Astrocyte (in vitro differentiated cells and primary cell): ENCODE measurements around the gene CMTM8. TPM values are rescaled to one million over a fixed set of nuclear protein-coding genes. Genes with fewer than 3 reads are reported as not detected.

Experiments used
- DNase-seq: peaks from one replicate; pipeline ENCODE4 v3.0.0-alpha.2; 2010; ENCODE audit warnings: low read depth
- FAIRE-seq: peaks from 2 replicates; lab custom pipeline; 2011; peaks lifted over from hg19 to GRCh38; lab: Jason Lieb, UNC
- H2AFZ ChIP-seq: 2 replicates; pipeline ENCODE4 v1.6.0; 2012; ENCODE audit warnings: low read depth, low read length, inconsistent platforms
- H3K27ac ChIP-seq: 2 replicates; pipeline ENCODE4 v1.5.1; 2011; ENCODE audit warnings: low read depth, low read length, inconsistent platforms
- H3K27me3 ChIP-seq: 2 replicates; pipeline ENCODE4 v1.6.0; 2011; ENCODE audit warnings: low read length, inconsistent platforms; ENCODE audit not compliant: insufficient read depth
- H3K36me3 ChIP-seq: 2 replicates; pipeline ENCODE4 v1.5.1; 2011; ENCODE audit warnings: low read length, inconsistent platforms; ENCODE audit not compliant: insufficient read depth
- H3K4me1 ChIP-seq: 2 replicates; pipeline ENCODE4 v1.5.1; 2011; ENCODE audit warnings: low read length, inconsistent platforms; ENCODE audit not compliant: insufficient read depth
- H3K4me2 ChIP-seq: 2 replicates; pipeline ENCODE4 v1.6.0; 2012; ENCODE audit warnings: low read length, inconsistent platforms
- H3K4me3 ChIP-seq: 2 replicates; pipeline ENCODE4 v1.5.1; 2011; ENCODE audit warnings: low read depth, mild to moderate bottlenecking, low read length, inconsistent platforms; ENCODE audit not compliant: insufficient read depth
- H3K79me2 ChIP-seq: 2 replicates; pipeline ENCODE4 v1.6.0; 2012; ENCODE audit warnings: mild to moderate bottlenecking, low read length, inconsistent platforms; ENCODE audit not compliant: insufficient read depth
- H3K9ac ChIP-seq: 2 replicates; pipeline ENCODE4 v1.6.0; 2012; ENCODE audit warnings: mild to moderate bottlenecking, low read length, inconsistent platforms
- H3K9me3 ChIP-seq: 2 replicates; pipeline ENCODE4 v1.5.1; 2012; ENCODE audit warnings: low read depth, mild to moderate bottlenecking, low read length, inconsistent platforms; ENCODE audit not compliant: insufficient read depth
- H4K20me1 ChIP-seq: 2 replicates; pipeline ENCODE4 v1.6.0; 2012; ENCODE audit warnings: low read length, inconsistent platforms; ENCODE audit not compliant: insufficient read depth
- H3K27ac Mint-ChIP-seq: one replicate; pipeline ENCODE4 v1.8.0; 2021; ENCODE audit warnings: mild to moderate bottlenecking, mixed read lengths; ENCODE audit not compliant: unreplicated experiment
- H3K27me3 Mint-ChIP-seq: one replicate; pipeline ENCODE4 v1.8.0; 2021; ENCODE audit warnings: low read depth, mixed read lengths; ENCODE audit not compliant: unreplicated experiment
- H3K36me3 Mint-ChIP-seq: one replicate; pipeline ENCODE4 v1.8.0; 2021; ENCODE audit warnings: low read depth, mixed read lengths; ENCODE audit not compliant: unreplicated experiment
- H3K4me1 Mint-ChIP-seq: one replicate; pipeline ENCODE4 v1.8.0; 2021; ENCODE audit warnings: low read depth, mixed read lengths; ENCODE audit not compliant: unreplicated experiment
- H3K4me3 Mint-ChIP-seq: one replicate; pipeline ENCODE4 v1.8.0; 2021; ENCODE audit warnings: mild to moderate bottlenecking, moderate library complexity, mixed read lengths; ENCODE audit not compliant: unreplicated experiment
- H3K9me3 Mint-ChIP-seq: one replicate; pipeline ENCODE4 v1.8.0; 2021; ENCODE audit warnings: mild to moderate bottlenecking, mixed read lengths; ENCODE audit not compliant: unreplicated experiment
- EZH2 ChIP-seq: IDR thresholded peaks from 2 replicates; pipeline ENCODE4 v1.6.1; 2012; ENCODE audit warnings: mild to moderate bottlenecking, low read length, inconsistent platforms; ENCODE audit not compliant: insufficient read depth
- total RNA-seq: library from RNA; stranded (reverse); gene quantifications from 2 replicates; pipeline ENCODE4 v1.2.1, GENCODE V29; 2021
- TF ChIP-seq, protein P1 (sequence below): IDR thresholded peaks from 2 replicates; pipeline ENCODE4 v1.5.1; 2011; ENCODE audit warnings: low read depth, mild to moderate bottlenecking, inconsistent platforms, low read length, moderate library complexity; ENCODE audit not compliant: insufficient read depth

CMTM8 gene
- total RNA-seq, 1 donor from 2014 or later = 1.6 TPM

DNA sequence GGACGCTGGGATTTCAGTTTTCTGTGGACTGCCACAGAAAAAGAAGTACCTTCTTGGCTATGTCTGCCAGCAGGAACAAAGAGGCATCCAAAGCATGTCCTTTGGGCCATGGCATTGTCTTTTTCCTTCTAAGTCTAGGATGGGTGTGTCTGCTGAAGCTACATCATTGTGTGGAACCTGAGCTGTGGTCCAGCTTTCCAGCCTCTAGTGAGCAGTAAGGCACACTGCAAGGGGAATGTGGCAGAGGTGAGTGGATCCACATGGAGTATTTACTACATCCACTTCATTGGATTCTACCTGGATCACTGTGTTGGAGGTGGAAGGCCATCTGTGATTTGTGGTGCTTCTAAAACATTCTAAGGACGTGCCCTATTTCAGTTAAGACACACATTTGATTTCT, 23.7 kb downstream of the CMTM8 start:
- FAIRE-seq = no peak
- peaks cover 6% of the 10 kb centered on the region for H3K9me3 Mint-ChIP-seq
- Histone ChIP-seq H3K79me2 (no peaks in the 10 kb centered on the region), H4K20me1 (no peaks in the 10 kb centered on the region), H2AFZ (no peak overlapping the region), H3K4me2 (no peak overlapping the region), H3K27me3 (no peaks in the 10 kb centered on the region), H3K4me3 (no peak overlapping the region), H3K27ac (no peak overlapping the region), H3K36me3 (no peaks in the 10 kb centered on the region), H3K4me1 (no peaks in the 10 kb centered on the region), H3K9me3 (no peaks in the 10 kb centered on the region), H3K9ac (no peak overlapping the region)
- TF ChIP-seq, protein P1, sequence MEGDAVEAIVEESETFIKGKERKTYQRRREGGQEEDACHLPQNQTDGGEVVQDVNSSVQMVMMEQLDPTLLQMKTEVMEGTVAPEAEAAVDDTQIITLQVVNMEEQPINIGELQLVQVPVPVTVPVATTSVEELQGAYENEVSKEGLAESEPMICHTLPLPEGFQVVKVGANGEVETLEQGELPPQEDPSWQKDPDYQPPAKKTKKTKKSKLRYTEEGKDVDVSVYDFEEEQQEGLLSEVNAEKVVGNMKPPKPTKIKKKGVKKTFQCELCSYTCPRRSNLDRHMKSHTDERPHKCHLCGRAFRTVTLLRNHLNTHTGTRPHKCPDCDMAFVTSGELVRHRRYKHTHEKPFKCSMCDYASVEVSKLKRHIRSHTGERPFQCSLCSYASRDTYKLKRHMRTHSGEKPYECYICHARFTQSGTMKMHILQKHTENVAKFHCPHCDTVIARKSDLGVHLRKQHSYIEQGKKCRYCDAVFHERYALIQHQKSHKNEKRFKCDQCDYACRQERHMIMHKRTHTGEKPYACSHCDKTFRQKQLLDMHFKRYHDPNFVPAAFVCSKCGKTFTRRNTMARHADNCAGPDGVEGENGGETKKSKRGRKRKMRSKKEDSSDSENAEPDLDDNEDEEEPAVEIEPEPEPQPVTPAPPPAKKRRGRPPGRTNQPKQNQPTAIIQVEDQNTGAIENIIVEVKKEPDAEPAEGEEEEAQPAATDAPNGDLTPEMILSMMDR = no peak
- TF ChIP-seq EZH2 = no peak
- no peaks in the 10 kb centered on the region for H3K27me3 Mint-ChIP-seq
- no peaks in the 10 kb centered on the region for H3K4me1 Mint-ChIP-seq
- no peak overlapping the region for H3K4me3 Mint-ChIP-seq
- DNase-seq = no peak
- H3K36me3 Mint-ChIP-seq = no peaks in the 10 kb centered on the region
- H3K27ac Mint-ChIP-seq = no peak overlapping the region

DNA sequence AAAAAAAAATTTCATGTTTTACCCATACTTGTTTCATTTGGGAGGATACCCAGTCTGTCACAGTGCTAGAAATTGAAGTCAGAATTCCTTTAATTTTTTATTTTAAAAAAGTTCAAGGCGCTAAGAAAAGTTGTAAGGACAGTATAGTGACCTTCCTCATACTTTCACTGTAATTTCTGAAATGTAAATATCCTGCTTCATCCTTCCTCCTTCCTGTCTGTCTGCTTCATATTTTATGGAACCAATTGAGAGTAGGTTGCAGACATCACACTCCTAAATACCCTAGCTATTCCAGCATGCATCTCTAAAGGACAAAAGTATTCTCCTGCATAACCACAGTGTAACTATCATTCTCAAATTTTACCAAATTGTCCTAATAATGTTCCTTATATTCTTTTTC, 35.8 kb downstream of the CMTM8 start:
- H3K36me3 Mint-ChIP-seq = no peaks in the 10 kb centered on the region
- Histone ChIP-seq H3K79me2 (no peaks in the 10 kb centered on the region), H2AFZ (no peak overlapping the region), H3K27ac (no peak overlapping the region), H3K27me3 (no peaks in the 10 kb centered on the region), H3K4me3 (no peak overlapping the region), H3K9ac (no peak overlapping the region), H3K4me2 (no peak overlapping the region), H3K9me3 (no peaks in the 10 kb centered on the region), H3K4me1 (no peaks in the 10 kb centered on the region), H3K36me3 (no peaks in the 10 kb centered on the region), H4K20me1 (no peaks in the 10 kb centered on the region)
- H3K4me1 Mint-ChIP-seq = peaks cover 2% of the 10 kb centered on the region
- TF ChIP-seq, protein P1 = no peak
- no peak for TF ChIP-seq EZH2
- H3K27ac Mint-ChIP-seq = no peak overlapping the region
- no peak for DNase-seq
- H3K4me3 Mint-ChIP-seq = no peak overlapping the region
- H3K9me3 Mint-ChIP-seq = no peaks in the 10 kb centered on the region
- H3K27me3 Mint-ChIP-seq = no peaks in the 10 kb centered on the region
- FAIRE-seq = no peak

DNA sequence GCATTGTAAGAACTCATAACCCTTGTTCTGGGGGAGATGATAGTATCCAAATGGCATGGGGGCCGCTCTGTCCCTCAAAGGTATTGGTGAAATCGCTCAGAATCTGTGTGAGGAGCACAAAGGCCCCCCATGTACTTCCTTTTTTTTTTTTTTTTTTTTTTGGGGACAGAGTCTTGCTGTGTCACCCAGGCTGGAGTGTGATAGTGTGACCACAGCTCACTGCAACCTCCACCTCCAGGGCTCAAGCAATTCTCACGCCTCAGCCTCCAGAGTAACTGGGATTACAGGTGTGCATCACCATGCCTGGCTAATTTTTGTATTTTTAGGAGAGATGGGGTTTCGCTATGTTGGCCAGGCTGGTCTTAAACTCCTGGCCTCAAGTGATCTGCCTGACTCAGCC, 37.0 kb downstream of the CMTM8 start:
- Histone ChIP-seq H3K27ac (no peak overlapping the region), H3K9me3 (no peaks in the 10 kb centered on the region), H3K4me3 (no peak overlapping the region), H3K9ac (no peak overlapping the region), H4K20me1 (no peaks in the 10 kb centered on the region), H3K36me3 (no peaks in the 10 kb centered on the region), H3K79me2 (no peaks in the 10 kb centered on the region), H3K27me3 (no peaks in the 10 kb centered on the region), H2AFZ (no peak overlapping the region), H3K4me1 (no peaks in the 10 kb centered on the region), H3K4me2 (no peak overlapping the region)
- Mint-ChIP-seq H3K36me3 (no peaks in the 10 kb centered on the region), H3K4me3 (no peak overlapping the region), H3K27ac (no peak overlapping the region), H3K4me1 (peaks cover 2% of the 10 kb centered on the region), H3K27me3 (no peaks in the 10 kb centered on the region), H3K9me3 (no peaks in the 10 kb centered on the region)
- no peak for TF ChIP-seq EZH2
- TF ChIP-seq, protein P1 = no peak
- DNase-seq (no peak), FAIRE-seq (no peak)
